GM12878 (cell line): Measurements from ENCODE around the gene LONRF2. TPM values are rescaled to one million over a fixed set of nuclear protein-coding genes. Genes with fewer than 3 reads are reported as not detected.

ENCODE experiments used
- ATAC-seq: fragments of 200-7000 bp; cut with Tn5 transposase; 3 replicates; pipeline ENCODE4 v1.9.1; 2020; ENCODE audit warnings: mild to moderate bottlenecking, moderate library complexity
- BruUV-seq: library from RNA; stranded (reverse); fragments of 400-500 nt; replicated peaks from 2 replicates; lab custom pipeline; 2021; lab: Mats Ljungman, UMichigan
- CTCF ChIA-PET: fragments of 300-600 bp; sonication (Branson Sonifier 250); formaldehyde crosslinking; extraction: SDS; loops from one replicate; lab custom pipeline; 2021; ENCODE audit warnings: inconsistent platforms; lab: Yijun Ruan, JAX
- POLR2A ChIA-PET: fragments of 350-600 bp; formaldehyde crosslinking; extraction: SDS; loops from one replicate; lab custom pipeline; 2021; ENCODE audit warnings: inconsistent platforms; lab: Charles Lee
- RAD21 ChIA-PET: fragments of 300-600 bp; sonication (Branson Sonifier 250); formaldehyde crosslinking; loops from one replicate; lab custom pipeline; 2023; ENCODE audit warnings: antibody characterized with exemption; ENCODE audit not compliant: unreplicated experiment; lab: Charles Lee
- SMC1A ChIA-PET: fragments of 300-600 bp; sonication (Branson Sonifier 250); formaldehyde crosslinking; loops from one replicate; lab custom pipeline; 2023; ENCODE audit not compliant: unreplicated experiment, uncharacterized antibody; lab: Charles Lee
- DNase-seq: peaks from one replicate; pipeline ENCODE4 v3.0.0-alpha.2; 2011; ENCODE audit warnings: low read depth, low spot score
- FAIRE-seq: peaks from 3 replicates; lab custom pipeline; 2011; peaks lifted over from hg19 to GRCh38; lab: Jason Lieb, UNC
- H2AFZ ChIP-seq: 2 replicates; pipeline ENCODE4 v1.6.0; 2011; ENCODE audit warnings: low read depth, low read length, control low read depth; ENCODE audit not compliant: control insufficient read depth
- H3K27ac ChIP-seq: 2 replicates; pipeline ENCODE4 v1.5.1; 2011; ENCODE audit warnings: control low read depth; ENCODE audit not compliant: control insufficient read depth, insufficient read depth
- H3K27me3 ChIP-seq, 2 experiments: replicated peaks in 1 of 2; 2 replicates each; pipeline versions ENCODE4 v1.6.0 to v1.6.1; 2011; ENCODE audit warnings: low read length in 1 of 2; ENCODE audit not compliant: control insufficient read depth in 2 of 2, insufficient read depth in 2 of 2
- H3K36me3 ChIP-seq, 2 experiments: 2 replicates each; pipeline ENCODE4 v1.5.1; 2011; ENCODE audit warnings: low read length in 1 of 2; ENCODE audit not compliant: control insufficient read depth in 2 of 2, insufficient read depth in 2 of 2
- H3K4me1 ChIP-seq: 2 replicates; pipeline ENCODE4 v1.6.1; 2011; ENCODE audit warnings: mild to moderate bottlenecking, low read length, moderate library complexity, mixed read lengths; ENCODE audit not compliant: control insufficient read depth, insufficient read depth
- H3K4me2 ChIP-seq: 2 replicates; pipeline ENCODE4 v1.6.0; 2011; ENCODE audit warnings: control low read depth; ENCODE audit not compliant: control insufficient read depth, insufficient read depth
- H3K4me3 ChIP-seq: fragments of 200-600 bp; sonication (generic); 2 replicates; pipeline ENCODE4 v1.5.1; 2016
- H3K79me2 ChIP-seq: 2 replicates; pipeline ENCODE4 v1.6.0; 2011; ENCODE audit warnings: low read length; ENCODE audit not compliant: control insufficient read depth, insufficient read depth
- H3K9ac ChIP-seq: 2 replicates; pipeline ENCODE4 v1.8.0; 2011; ENCODE audit warnings: low read length, control low read depth, mixed read lengths; ENCODE audit not compliant: control insufficient read depth, insufficient read depth
- H3K9me3 ChIP-seq: replicated peaks from 3 replicates; pipeline ENCODE4 v1.5.1; 2011; ENCODE audit warnings: mild to moderate bottlenecking, low read length; ENCODE audit not compliant: control insufficient read depth, insufficient read depth
- H4K20me1 ChIP-seq: 2 replicates; pipeline ENCODE4 v1.6.0; 2011; ENCODE audit not compliant: control insufficient read depth, insufficient read depth
- EP300 ChIP-seq, 2 experiments: fragments of 150-350 bp in 1 of 2; IDR thresholded peaks; 2 replicates each; pipeline ENCODE4 v1.6.1; 2011 to 2012; ENCODE audit warnings: low read depth in 2 of 2, low read length in 2 of 2, borderline replicate concordance in 1 of 2, improper control_type of control experiment in 1 of 2, inconsistent platforms in 1 of 2; ENCODE audit not compliant: control insufficient read depth in 1 of 2
- IRF4 ChIP-seq: IDR thresholded peaks from 2 replicates; pipeline ENCODE4 v1.6.1; 2011; ENCODE audit warnings: low read depth, low read length
- IRF5 ChIP-seq: fragments of 450-650 bp; IDR thresholded peaks from 2 replicates; pipeline ENCODE4 v1.6.1; 2017; ENCODE audit warnings: borderline replicate concordance
- PRDM15 ChIP-seq: fragments of 450-650 bp; formaldehyde crosslinking; IDR thresholded peaks from 2 replicates; pipeline ENCODE4 v1.4.0; 2020; ENCODE audit warnings: mild to moderate bottlenecking, moderate library complexity
- SMAD1 ChIP-seq: fragments of 450-650 bp; IDR thresholded peaks from 2 replicates; pipeline ENCODE4 v1.6.1; 2018; ENCODE audit warnings: mild to moderate bottlenecking, low read depth; ENCODE audit not compliant: partially characterized antibody
- SMAD5 ChIP-seq: IDR thresholded peaks from 2 replicates; pipeline ENCODE4 v1.6.1; 2016; ENCODE audit warnings: antibody characterized with exemption, low read depth
- WGBS: methylation state at CpG from one replicate; pipeline ENCODE4 v1.1.6; 2016; ENCODE audit warnings: low lambda C conversion rate; ENCODE audit not compliant: insufficient replicate concordance, insufficient coverage; ENCODE audit errors: missing lambda C conversion rate; 5-methylcytosine and 5-hydroxymethylcytosine counted together
- in situ Hi-C: fragments of 300-500 bp; cut with MboI; formaldehyde crosslinking; loops from 9 replicates; pipeline ENCODE4 v1.14.3; 2018; ENCODE audit warnings: mixed read lengths
- intact Hi-C: fragments of 100-400 bp; cut with micrococcal nuclease; formaldehyde crosslinking; loops from one replicate; pipeline ENCODE4 v1.14.2; 2022; ENCODE audit not compliant: unreplicated experiment
- polyA plus RNA-seq, 11 experiments: library from polyadenylated mRNA; depleted of rRNA in 4 of 11; unstranded in 6 of 11; stranded (reverse) in 5 of 11; fragments of >200 nt; fragmentation: Nextera tagmentation in 4 of 11; fragmentation: Illumina TruSeq in 1 of 11; extraction: Ambion mirVana in 4 of 11; extraction: Trizol in 1 of 11; gene quantifications; 1 replicate in 1 of 11; 2 replicates in 10 of 11; pipeline versions ENCODE4 v1.2.1 to v1.2.3, GENCODE V29; 2011 to 2016; ENCODE audit warnings: inconsistent platforms in 2 of 11, missing spikeins in 2 of 11, low read depth in 1 of 11
- total RNA-seq, 4 experiments: library from RNA; depleted of rRNA in 3 of 4; stranded (reverse); fragments of >200 nt in 3 of 4; fragmentation: Illumina TruSeq in 1 of 4; extraction: Trizol in 1 of 4; gene quantifications; 2 replicates each; pipeline versions ENCODE4 v1.2.1 to v1.2.3, GENCODE V29; 2013 to 2021

The LONRF2 gene
- total and polyA plus RNA-seq, 10 of the 15 experiments (the other 5 are each of a cell fraction or from before 2014, with no cell fraction given) = under 0.01 to 0.04 (median 0.01) TPM; not detected in 4

DNA sequence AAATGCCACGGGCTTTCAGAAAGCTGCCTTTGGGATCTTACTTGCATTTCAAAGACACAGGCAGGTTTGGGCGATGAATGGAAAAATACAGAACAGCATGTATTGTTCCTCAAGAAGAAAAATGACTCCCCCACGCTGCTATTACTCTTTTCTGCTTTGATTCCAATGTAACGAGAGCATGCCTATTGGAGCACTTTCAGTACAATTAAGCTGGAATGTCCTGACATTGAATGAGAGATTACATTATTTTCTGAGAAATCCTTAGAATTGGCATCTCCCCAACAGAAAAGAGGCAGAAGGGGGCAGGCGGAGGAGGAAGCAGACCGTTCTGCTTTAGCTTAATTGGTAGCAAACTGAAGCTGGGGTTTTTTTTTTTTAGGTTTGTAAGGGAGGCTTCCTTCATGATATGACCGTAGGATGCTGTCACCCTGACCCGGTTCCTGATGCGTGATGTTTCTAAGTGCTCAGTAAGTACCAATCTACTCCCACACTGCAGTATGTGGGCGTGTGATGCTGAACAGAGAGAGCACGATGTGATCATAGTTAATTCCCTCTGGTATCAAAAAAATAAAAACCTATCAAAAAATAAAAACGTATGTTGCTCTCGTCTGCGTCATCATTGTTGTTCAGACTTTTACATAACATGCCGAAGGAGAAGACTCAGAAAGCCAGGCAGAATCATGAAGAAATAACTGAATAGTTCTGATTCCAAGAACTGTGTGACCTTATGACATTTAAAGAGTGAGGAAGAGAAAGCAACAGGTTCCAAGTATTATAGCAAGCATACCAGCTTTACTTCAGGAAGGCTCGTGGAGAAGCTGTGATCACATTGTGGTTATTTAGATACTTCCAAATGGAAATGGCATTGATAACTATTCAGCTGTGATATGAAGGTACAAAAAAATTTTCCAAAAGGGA is 40.5 kb downstream of the LONRF2 start:
- no TSS peak for BruUV-seq
- FAIRE-seq (no peak), ATAC-seq (no peak), DNase-seq (no peak)
- no peak overlapping the region for H3K4me2 ChIP-seq
- ChIA-PET RAD21 (interaction anchor here (0.6 kb wide), 1 partner anchor 158 kb away, joined by 4 read pairs; no protein-coding TSS in a partner anchor), SMC1A (no interaction called here), CTCF (interaction anchor here (1.0 to 1.3 kb wide), 2 partner anchors 19 to 88 kb away, joined by 3 read pairs; no protein-coding TSS in a partner anchor), POLR2A (interaction anchor here (0.6 kb wide), 1 partner anchor 14 kb away, joined by 3 read pairs; no protein-coding TSS in a partner anchor)
- no peaks in the 10 kb centered on the region for H4K20me1 ChIP-seq
- intact Hi-C loops = no loop called here
- no peak overlapping the region for H3K9ac ChIP-seq
- no peak overlapping the region for H3K4me3 ChIP-seq
- H3K36me3 ChIP-seq = no peaks in the 10 kb centered on the region
- H3K27me3 ChIP-seq = no peaks in the 10 kb centered on the region; a peak in 1 of 4 replicates
- H2AFZ ChIP-seq = no peak overlapping the region
- H3K9me3 ChIP-seq = no peaks in the 10 kb centered on the region
- TF ChIP-seq SMAD5 (no peak), IRF5 (no peak), EP300 (IDR thresholded peaks at IDR 0.05; ENCODE audit: borderline replicate concordance in 1 of 2, control insufficient read depth in 1 of 2, low read depth in 2 of 2, low read length in 2 of 2) (no peak), SMAD1 (no peak), IRF4 (no peak), PRDM15 (CRISPR knock-in tag) (no peak)
- in situ Hi-C loops = no loop called here
- no peak overlapping the region for H3K27ac ChIP-seq
- H3K4me1 ChIP-seq = no peaks in the 10 kb centered on the region
- H3K79me2 ChIP-seq = no peaks in the 10 kb centered on the region
- 27% methylated on average over 16 of the region's 16 CpGs for WGBS
